Mononuclear cell (primary cell): Measurements from ENCODE around the gene POGK. TPM values are rescaled to one million over a fixed set of nuclear protein-coding genes. Genes with fewer than 3 reads are reported as not detected.
"Not testable (repeated sequence)": the region's sequence is repeated elsewhere in the genome, so short reads cannot be mapped to it uniquely, and the experiment has no call there.

ENCODE experiments used
- H3K27me3 ChIP-seq: 2 replicates; pipeline ENCODE4 v1.6.0; 2011; ENCODE audit warnings: low read length, control low read depth; ENCODE audit not compliant: insufficient read depth
- H3K4me1 ChIP-seq: 2 replicates; pipeline ENCODE4 v1.5.1; 2011; ENCODE audit warnings: mild to moderate bottlenecking, low read length, control low read depth; ENCODE audit not compliant: insufficient read depth
- H3K4me3 ChIP-seq: 2 replicates; pipeline ENCODE4 v1.5.1; 2011; ENCODE audit warnings: mild to moderate bottlenecking, low read length, moderate library complexity
- H3K9me3 ChIP-seq: 2 replicates; pipeline ENCODE4 v1.5.1; 2011; ENCODE audit warnings: low read depth, mild to moderate bottlenecking, control low read depth, low read length
- total RNA-seq: library from RNA; depleted of rRNA; stranded (reverse); fragments of >200 nt; gene quantifications from one replicate; pipeline ENCODE4 v1.2.3, GENCODE V29; 2012

POGK gene
- 23.6 TPM for total RNA-seq

- H3K4me1 ChIP-seq, result peaks cover 36% of the 10 kb centered on the region
Observed at GRCh38 chr1:166838766-166839599, at the start of gene POGK. Gene POGK (plus strand): TSS chr1:166839475. CDS start chr1:166840957, 1,482 bp downstream.

DNA sequence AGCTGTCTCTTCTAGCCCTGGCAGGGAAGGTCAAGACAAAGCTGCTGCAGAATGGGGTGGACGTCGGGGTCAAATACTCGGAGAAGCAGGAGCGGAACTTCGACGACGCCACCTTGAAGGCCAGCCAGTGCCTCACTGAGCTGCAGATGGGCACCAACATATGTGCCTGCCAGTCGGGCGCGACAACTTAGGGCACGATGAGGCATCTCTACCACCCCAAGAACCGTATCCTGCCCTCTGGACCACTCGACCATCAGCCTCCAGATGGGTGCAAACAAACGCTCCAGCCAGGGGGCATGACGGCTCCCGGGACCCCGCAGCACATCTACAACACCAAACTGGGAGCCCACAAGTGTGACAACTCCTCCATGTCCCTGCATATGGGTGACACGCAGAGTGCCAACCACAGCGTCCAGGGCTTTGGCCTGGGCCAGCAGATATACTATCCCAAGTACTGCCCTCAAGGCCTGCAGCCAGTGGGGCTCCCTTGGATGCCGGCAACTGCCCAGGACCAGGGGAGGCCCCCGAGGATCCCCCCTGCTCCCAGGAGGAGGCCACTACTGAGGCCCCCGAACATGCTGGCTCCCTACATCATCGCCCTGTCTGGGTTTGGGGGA is 42.5 kb upstream of the POGK start:
- H3K9me3 ChIP-seq, result no peaks in the 10 kb centered on the region
- no peak overlapping the region for H3K4me3 ChIP-seq
- H3K4me1 ChIP-seq, result no peaks in the 10 kb centered on the region
- peaks cover 7% of the 10 kb centered on the region for H3K27me3 ChIP-seq

More at GRCh38 chr1:166838766-166839599, at the start of gene POGK:
- H3K27me3 ChIP-seq, result no peaks in the 10 kb centered on the region
- H3K9me3 ChIP-seq, result no peaks in the 10 kb centered on the region
- H3K4me3 ChIP-seq, result peak within 1 kb of the TSS; percentile 54

GRCh38 chr1:166808952-166809351 is 30.3 kb upstream of the POGK start:
- peaks cover 4% of the 10 kb centered on the region for H3K27me3 ChIP-seq
- no peaks in the 10 kb centered on the region for H3K9me3 ChIP-seq
- no peak overlapping the region for H3K4me3 ChIP-seq
- no peaks in the 10 kb centered on the region for H3K4me1 ChIP-seq

GRCh38 chr1:166811691-166812090 is 27.6 kb upstream of the POGK start:
- no peak overlapping the region for H3K4me3 ChIP-seq
- no peaks in the 10 kb centered on the region for H3K9me3 ChIP-seq
- no peaks in the 10 kb centered on the region for H3K4me1 ChIP-seq
- peaks cover 4% of the 10 kb centered on the region for H3K27me3 ChIP-seq

DNA sequence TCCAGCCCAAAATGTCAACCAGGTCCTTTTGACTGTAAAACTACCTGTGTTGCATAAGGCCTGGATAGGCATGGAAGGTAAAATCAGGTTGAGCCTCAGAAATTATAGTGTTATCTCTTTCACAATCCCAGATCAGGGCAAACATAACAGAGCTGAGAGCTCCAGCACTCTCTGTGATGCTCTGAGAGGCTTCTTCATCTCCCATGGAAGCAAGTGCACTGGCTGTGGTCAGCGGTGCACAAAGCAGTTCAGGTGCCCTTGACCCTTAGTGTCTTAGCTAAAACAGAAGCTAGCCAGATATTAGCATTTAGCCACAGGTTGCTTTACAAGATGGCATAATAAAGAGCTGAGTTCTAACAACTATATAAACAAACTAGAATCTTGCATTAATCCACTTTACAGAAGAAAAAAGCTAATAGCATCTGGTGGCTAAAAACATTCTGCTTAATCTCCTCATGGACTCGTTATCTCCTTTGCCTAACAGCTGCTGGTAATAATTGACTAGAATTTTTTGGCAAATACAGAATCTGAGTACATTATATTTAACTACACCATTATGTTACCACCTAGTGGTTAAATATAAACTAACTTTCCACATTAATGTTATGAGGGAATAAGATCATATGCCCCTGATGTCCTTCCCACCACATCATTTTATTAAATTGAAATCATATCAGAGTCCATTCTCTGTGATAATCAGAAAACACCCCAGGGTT is 25.6 kb upstream of the POGK start:
- Histone ChIP-seq H3K4me1 (no peaks in the 10 kb centered on the region), H3K9me3 (no peaks in the 10 kb centered on the region), H3K4me3 (no peak overlapping the region)

GRCh38 chr1:166814611-166815010 is 24.7 kb upstream of the POGK start:
- Histone ChIP-seq H3K4me3 (no peak overlapping the region), H3K27me3 (peaks cover 11% of the 10 kb centered on the region), H3K9me3 (no peaks in the 10 kb centered on the region), H3K4me1 (no peaks in the 10 kb centered on the region)

More for the DNA sequence above, 25.6 kb upstream of the POGK start:
- peaks cover 11% of the 10 kb centered on the region for H3K27me3 ChIP-seq

DNA sequence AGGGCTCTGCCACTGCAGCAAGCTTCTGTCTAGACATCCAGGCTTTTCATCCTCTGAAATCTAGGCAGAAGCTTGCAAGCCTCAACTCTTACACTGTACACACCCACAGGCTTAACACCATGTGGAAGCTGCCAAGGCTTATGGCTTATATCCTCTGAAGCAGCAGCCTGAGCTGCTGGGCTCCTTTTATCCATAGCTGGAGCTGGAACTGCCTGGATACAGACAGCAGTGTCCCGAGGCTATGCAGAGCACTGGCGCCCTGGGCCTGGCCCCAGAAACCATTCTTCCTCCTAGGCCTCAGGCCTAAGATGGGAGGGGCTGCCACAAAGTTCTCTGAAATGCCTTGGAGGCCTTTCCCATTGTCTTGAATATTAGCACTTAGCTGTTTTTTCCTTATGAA is 19.3 kb upstream of the POGK start:
- no peaks in the 10 kb centered on the region for H3K4me1 ChIP-seq
- no peaks in the 10 kb centered on the region for H3K9me3 ChIP-seq
- H3K4me3 ChIP-seq, result no peak overlapping the region
- H3K27me3 ChIP-seq, result peaks cover 7% of the 10 kb centered on the region

DNA sequence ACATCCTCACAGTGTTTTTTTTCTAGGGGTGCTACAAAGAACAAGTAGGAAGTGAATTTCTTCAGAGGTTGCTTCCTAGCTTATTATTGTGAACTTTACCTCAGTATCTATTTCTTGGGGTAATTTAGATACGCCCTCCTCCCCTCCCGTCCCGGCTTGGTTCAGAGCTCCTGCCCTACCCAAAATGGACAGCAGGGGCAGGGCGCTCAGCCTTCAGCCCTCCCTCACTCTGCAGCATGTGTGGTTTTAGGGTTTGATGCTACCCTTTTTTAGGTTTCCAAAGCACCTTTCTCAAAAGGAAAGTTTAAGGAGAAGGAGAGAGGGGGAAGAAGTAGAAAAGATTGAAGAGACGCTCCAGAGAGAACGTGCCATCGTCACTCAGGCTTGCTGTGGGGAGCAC is 16.9 kb upstream of the POGK start:
- H3K4me3 ChIP-seq, result no peak overlapping the region
- H3K9me3 ChIP-seq, result no peaks in the 10 kb centered on the region
- H3K27me3 ChIP-seq, result peaks cover 7% of the 10 kb centered on the region
- H3K4me1 ChIP-seq, result no peaks in the 10 kb centered on the region

DNA sequence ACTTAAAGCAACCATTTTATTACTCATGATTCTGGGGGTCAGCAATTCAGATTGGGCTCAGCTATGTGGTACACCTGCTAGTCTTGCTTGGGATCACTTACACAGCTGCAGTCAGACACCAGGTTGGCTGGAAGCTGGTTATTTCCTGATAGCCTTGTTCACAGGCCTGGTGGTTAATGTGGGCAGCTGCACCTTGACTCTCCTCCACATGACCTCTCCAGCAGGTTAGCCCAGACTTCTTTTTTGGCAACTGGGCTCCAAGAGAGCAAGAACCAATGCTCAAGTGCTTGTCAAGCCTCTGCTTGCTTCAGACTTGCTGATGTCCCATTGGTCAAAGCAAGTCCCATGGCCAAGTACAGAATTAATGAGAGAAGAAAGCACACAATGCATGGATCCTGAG is 11.8 kb upstream of the POGK start:
- Histone ChIP-seq H3K9me3 (no peaks in the 10 kb centered on the region), H3K4me1 (no peaks in the 10 kb centered on the region), H3K4me3 (no peak overlapping the region), H3K27me3 (no peaks in the 10 kb centered on the region)

GRCh38 chr1:166829762-166830161 is 9.5 kb upstream of the POGK start:
- H3K4me3 ChIP-seq, H3K9me3 ChIP-seq, H3K27me3 ChIP-seq, H3K4me1 ChIP-seq: not testable (repeated sequence)

GRCh38 chr1:166836733-166837132 is 2.5 kb upstream of the POGK start:
- Histone ChIP-seq H3K4me3 (no peak overlapping the region), H3K27me3 (no peaks in the 10 kb centered on the region), H3K4me1 (peaks cover 27% of the 10 kb centered on the region), H3K9me3 (no peaks in the 10 kb centered on the region)

DNA sequence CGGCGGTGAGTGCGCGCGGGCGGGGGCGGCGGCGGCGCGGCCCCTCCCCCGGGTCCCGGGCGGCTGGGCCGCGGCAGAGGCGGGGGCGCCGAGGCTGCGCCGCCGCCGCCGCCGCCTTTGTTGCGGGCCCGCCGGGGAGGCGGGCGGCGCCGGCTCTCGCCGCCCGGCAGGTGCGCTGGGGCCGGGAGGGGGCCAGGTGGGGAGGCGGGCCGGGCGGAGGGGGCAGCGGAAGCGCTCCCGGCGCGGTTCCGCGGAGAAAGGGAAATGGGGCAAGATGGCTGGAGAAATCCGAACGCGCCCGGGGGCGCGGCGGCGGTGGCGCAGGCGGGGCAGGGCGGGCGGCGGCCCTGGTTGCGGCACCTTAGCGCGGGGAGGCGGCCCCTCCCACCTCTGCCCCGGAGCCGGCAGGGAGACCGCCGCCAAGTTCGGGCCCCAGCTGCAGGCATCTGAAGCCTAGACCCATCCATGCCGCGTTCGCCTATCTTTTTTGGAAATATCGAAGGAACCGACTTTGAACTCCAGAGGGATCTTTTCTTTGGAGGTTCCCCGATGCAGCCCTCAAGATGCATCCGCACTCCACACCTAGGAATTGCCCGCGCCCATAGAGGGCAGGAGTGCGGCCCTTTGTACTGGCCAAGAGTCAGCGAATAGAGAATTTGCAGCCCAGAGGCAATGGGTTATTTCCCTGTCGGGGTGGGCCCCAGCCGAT is 479 bp downstream of the POGK start:
- Histone ChIP-seq H3K27me3 (no peaks in the 10 kb centered on the region), H3K4me1 (peaks cover 36% of the 10 kb centered on the region), H3K9me3 (no peaks in the 10 kb centered on the region), H3K4me3 (peak overlapping the region; percentile 54)

- Histone ChIP-seq H3K9me3 (no peaks in the 10 kb centered on the region), H3K4me1 (peaks cover 36% of the 10 kb centered on the region), H3K4me3 (peak overlapping the region; percentile 54)
Observed at GRCh38 chr1:166840309-166841274, 1.3 kb downstream of the POGK start.

DNA sequence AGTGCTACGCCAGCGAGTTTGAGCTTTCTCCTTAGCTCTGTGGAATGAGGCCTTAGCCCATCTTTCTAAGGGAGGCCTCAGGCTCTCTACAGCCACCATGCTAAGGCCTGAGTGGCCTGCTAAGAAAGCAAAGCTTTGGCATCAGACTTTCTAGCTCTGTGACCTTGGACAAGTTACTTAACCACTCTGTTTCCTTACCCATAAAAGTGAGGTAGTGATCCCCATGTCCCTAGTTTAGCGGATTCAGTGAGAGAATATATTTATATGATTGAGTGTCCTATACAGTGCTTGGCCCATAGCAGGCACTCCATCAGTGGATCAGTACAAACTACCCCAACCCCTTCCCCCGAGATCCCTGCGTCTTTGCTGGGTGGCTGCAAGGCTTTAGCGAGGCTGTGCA is 4.0 kb downstream of the POGK start:
- H3K4me1 ChIP-seq, result peaks cover 34% of the 10 kb centered on the region
- H3K4me3 ChIP-seq, result no peak overlapping the region
- H3K9me3 ChIP-seq, result no peaks in the 10 kb centered on the region

More at GRCh38 chr1:166840309-166841274, 1.3 kb downstream of the POGK start:
- H3K27me3 ChIP-seq, result no peaks in the 10 kb centered on the region

More for the DNA sequence above, 4.0 kb downstream of the POGK start:
- H3K27me3 ChIP-seq, result no peaks in the 10 kb centered on the region
